ENCODE data around the gene PIK3AP1. TPM values are rescaled to one million over a fixed set of nuclear protein-coding genes. Genes with fewer than 3 reads are reported as not detected.

PIK3AP1 gene
- total RNA-seq, 6 donors from 2014 or later: 22.0 to 64.8 (median 34.6) TPM

- 58 to 66% methylated on average over 6 of the region's 6 CpGs for WGBS, 2 donors
- no peak overlapping the region for H3K27ac ChIP-seq
- ATAC-seq (ENCODE audit: low FRiP score in 2 of 2): no peak
- no peak for DNase-seq
- H3K27me3 ChIP-seq: no peaks in the 10 kb centered on the region
- peaks cover 0 to 14% (median 4%) of the 10 kb centered on the region in 4 donors for H3K36me3 ChIP-seq
- H3K4me1 ChIP-seq: no peaks in the 10 kb centered on the region
- no peak overlapping the region for H3K4me3 ChIP-seq
- no peaks in the 10 kb centered on the region for H3K9me3 ChIP-seq
- TF ChIP-seq POLR2AphosphoS5 (IDR thresholded peaks at IDR 0.05) (no peak), POLR2A (IDR thresholded peaks at IDR 0.05) (no peak), EP300 (IDR thresholded peaks at IDR 0.05) (no peak), CTCF (IDR thresholded peaks at IDR 0.05) (no peak)
Observed at GRCh38 chr10:96610817-96611216, 109.5 kb downstream of the PIK3AP1 start.

- H3K4me1 ChIP-seq: no peaks in the 10 kb centered on the region
- no peak overlapping the region for H3K4me3 ChIP-seq
- WGBS, 2 donors: 76 to 89% methylated on average over 7 of the region's 7 CpGs
- H3K27ac ChIP-seq: no peak overlapping the region
- H3K9me3 ChIP-seq: no peaks in the 10 kb centered on the region
- no peak for ATAC-seq (ENCODE audit: low FRiP score in 2 of 2)
- no peaks in the 10 kb centered on the region for H3K27me3 ChIP-seq
- peaks cover 0 to 7% (median 4%) of the 10 kb centered on the region in 4 donors for H3K36me3 ChIP-seq
- TF ChIP-seq POLR2A (IDR thresholded peaks at IDR 0.05): no peak
- TF ChIP-seq CTCF (IDR thresholded peaks at IDR 0.05): no peak
- TF ChIP-seq EP300 (IDR thresholded peaks at IDR 0.05): no peak
- TF ChIP-seq POLR2AphosphoS5 (IDR thresholded peaks at IDR 0.05): no peak
- DNase-seq: no peak
Observed at GRCh38 chr10:96609510-96609909, 110.8 kb downstream of the PIK3AP1 start.

GRCh38 chr10:96608805-96609204 is 111.5 kb downstream of the PIK3AP1 start:
- 81 to 90% methylated on average over 5 of the region's 5 CpGs for WGBS, 2 donors
- no peak for DNase-seq
- Histone ChIP-seq H3K4me1 (no peaks in the 10 kb centered on the region), H3K36me3 (peaks cover 0 to 7% (median 4%) of the 10 kb centered on the region in 4 donors), H3K9me3 (no peaks in the 10 kb centered on the region), H3K4me3 (no peak overlapping the region), H3K27ac (no peak overlapping the region), H3K27me3 (no peaks in the 10 kb centered on the region)
- TF ChIP-seq CTCF (IDR thresholded peaks at IDR 0.05): no peak
- TF ChIP-seq POLR2AphosphoS5 (IDR thresholded peaks at IDR 0.05): no peak
- no peak for TF ChIP-seq EP300 (IDR thresholded peaks at IDR 0.05)
- no peak for TF ChIP-seq POLR2A (IDR thresholded peaks at IDR 0.05)
- ATAC-seq (ENCODE audit: low FRiP score in 2 of 2): no peak

GRCh38 chr10:96608262-96608661 is 112.1 kb downstream of the PIK3AP1 start:
- H3K36me3 ChIP-seq: peaks cover 0 to 7% (median 4%) of the 10 kb centered on the region in 4 donors
- DNase-seq (no peak), ATAC-seq (ENCODE audit: low FRiP score in 2 of 2) (no peak)
- H3K4me1 ChIP-seq: no peaks in the 10 kb centered on the region
- no peak overlapping the region for H3K4me3 ChIP-seq
- WGBS, 2 donors: 81 to 92% methylated on average over 3 of the region's 3 CpGs
- H3K9me3 ChIP-seq: no peaks in the 10 kb centered on the region
- no peak for TF ChIP-seq POLR2A (IDR thresholded peaks at IDR 0.05)
- no peak for TF ChIP-seq EP300 (IDR thresholded peaks at IDR 0.05)
- TF ChIP-seq CTCF (IDR thresholded peaks at IDR 0.05): no peak
- TF ChIP-seq POLR2AphosphoS5 (IDR thresholded peaks at IDR 0.05): no peak
- no peak overlapping the region for H3K27ac ChIP-seq
- no peaks in the 10 kb centered on the region for H3K27me3 ChIP-seq

- 85 to 89% methylated on average over 1 of the region's 1 CpG for WGBS, 2 donors
- TF ChIP-seq EP300 (IDR thresholded peaks at IDR 0.05) (no peak), CTCF (IDR thresholded peaks at IDR 0.05) (no peak), POLR2AphosphoS5 (IDR thresholded peaks at IDR 0.05) (no peak), POLR2A (IDR thresholded peaks at IDR 0.05) (no peak)
- no peak for ATAC-seq (ENCODE audit: low FRiP score in 2 of 2)
Observed at GRCh38 chr10:96606946-96607345, 113.4 kb downstream of the PIK3AP1 start.

More at GRCh38 chr10:96606946-96607345, 113.4 kb downstream of the PIK3AP1 start:
- Histone ChIP-seq H3K9me3 (no peaks in the 10 kb centered on the region), H3K27me3 (no peaks in the 10 kb centered on the region), H3K4me3 (no peak overlapping the region), H3K36me3 (peaks cover 0 to 7% (median 4%) of the 10 kb centered on the region in 4 donors), H3K4me1 (no peaks in the 10 kb centered on the region), H3K27ac (no peak overlapping the region)
- DNase-seq: no peak

All from upper lobe of left lung (tissue), 6 donors.